HepG2 (cell line): ENCODE results near the gene RREB1. TPM values are rescaled to one million over a fixed set of nuclear protein-coding genes. Genes with fewer than 3 reads are reported as not detected.

Experiments used
- ATAC-seq: fragments of 200-7000 bp; cut with Tn5 transposase; 3 replicates; pipeline ENCODE4 v1.9.1; 2020; ENCODE audit warnings: mild to moderate bottlenecking, moderate library complexity
- BruUV-seq: library from RNA; stranded (reverse); fragments of 400-500 nt; replicated peaks from 2 replicates; lab custom pipeline; 2021; lab: Mats Ljungman, UMichigan
- CTCF ChIA-PET: fragments of 300-600 bp; formaldehyde crosslinking; extraction: SDS; loops from one replicate; lab custom pipeline; 2021; ENCODE audit warnings: low total read pairs, inconsistent platforms, low intra/inter-chr PET ratio; lab: Yijun Ruan, JAX
- POLR2A ChIA-PET: fragments of 350-600 bp; sonication (Branson Sonifier 250); formaldehyde crosslinking; loops from one replicate; lab custom pipeline; 2020; ENCODE audit warnings: antibody characterized with exemption, inconsistent platforms; lab: Yijun Ruan, JAX
- DNase-seq: peaks from one replicate; pipeline ENCODE4 v3.0.0-alpha.2; 2015; ENCODE audit warnings: low spot score
- FAIRE-seq: peaks from 3 replicates; lab custom pipeline; 2011; peaks lifted over from hg19 to GRCh38; lab: Jason Lieb, UNC
- H2AFZ ChIP-seq: one replicate; pipeline ENCODE4 v1.6.1; 2011; ENCODE audit warnings: low read length, inconsistent platforms
- H3K27ac ChIP-seq: fragments of 300-600 bp; 3 replicates; pipeline ENCODE4 v1.8.0; 2011; ENCODE audit warnings: mixed run types, mild to moderate bottlenecking, mixed read lengths, low read length, inconsistent platforms; ENCODE audit not compliant: insufficient read depth; ENCODE audit errors: extremely low read length
- H3K27me3 ChIP-seq, 2 experiments: fragments of 200-600 bp in 1 of 2; 2 replicates in 1 of 2; 3 replicates in 1 of 2; pipeline versions ENCODE4 v1.6.0 to v1.8.0; 2011; ENCODE audit warnings: low read length in 2 of 2, mild to moderate bottlenecking in 2 of 2, moderate library complexity in 2 of 2, inconsistent platforms in 1 of 2; ENCODE audit not compliant: insufficient read depth in 2 of 2, control insufficient read depth in 1 of 2
- H3K36me3 ChIP-seq, 2 experiments: fragments of 200-600 bp in 1 of 2; replicated peaks in 1 of 2; 2 replicates in 1 of 2; 3 replicates in 1 of 2; pipeline versions ENCODE4 v1.5.1 to v1.8.0; 2011; ENCODE audit warnings: low read length in 2 of 2, inconsistent platforms in 1 of 2; ENCODE audit not compliant: insufficient read depth in 2 of 2, control insufficient read depth in 1 of 2
- H3K4me1 ChIP-seq: 2 replicates; pipeline ENCODE4 v1.5.1; 2012; ENCODE audit warnings: low read length, inconsistent platforms; ENCODE audit not compliant: insufficient read depth
- H3K4me2 ChIP-seq: 2 replicates; pipeline ENCODE4 v1.6.0; 2011; ENCODE audit warnings: low read depth, low read length, inconsistent platforms
- H3K4me3 ChIP-seq, 3 experiments: fragments of 200-600 bp in 1 of 3; sonication (generic), shearing (Covaris generic) in 1 of 3; replicated peaks in 1 of 3; 2 replicates each; pipeline ENCODE4 v1.5.1; 2011 to 2016; ENCODE audit warnings: low read length in 3 of 3, inconsistent platforms in 2 of 3, low read depth in 2 of 3, mild to moderate bottlenecking in 2 of 3, control low read depth in 1 of 3, mixed read lengths in 1 of 3; ENCODE audit not compliant: insufficient read depth in 1 of 3
- H3K79me2 ChIP-seq: one replicate; pipeline ENCODE4 v1.6.1; 2011; ENCODE audit warnings: low read length, inconsistent platforms; ENCODE audit not compliant: insufficient read depth
- H3K9ac ChIP-seq: 2 replicates; pipeline ENCODE4 v1.6.0; 2011; ENCODE audit warnings: mild to moderate bottlenecking, low read depth, low read length, inconsistent platforms; ENCODE audit not compliant: insufficient read depth
- H3K9me3 ChIP-seq: 2 replicates; pipeline ENCODE4 v1.5.1; 2012; ENCODE audit warnings: mild to moderate bottlenecking, low read length
- H4K20me1 ChIP-seq: 2 replicates; pipeline ENCODE4 v1.6.0; 2011; ENCODE audit warnings: inconsistent platforms, mild to moderate bottlenecking, low read length, moderate library complexity; ENCODE audit not compliant: insufficient read depth
- JUN ChIP-seq: sonication (generic); formaldehyde crosslinking; IDR thresholded peaks from 2 replicates; pipeline ENCODE4 v1.4.0; 2020; ENCODE audit warnings: mild to moderate bottlenecking, missing genetic modification reagents
- KLF9 ChIP-seq: IDR thresholded peaks from 2 replicates; pipeline ENCODE4 v1.6.1; 2016; ENCODE audit warnings: low read depth
- NBN ChIP-seq: fragments of 450-650 bp; conservative IDR thresholded peaks from 2 replicates; pipeline ENCODE4 v1.6.1; 2017
- SP4 ChIP-seq: sonication (generic); formaldehyde crosslinking; IDR thresholded peaks from 2 replicates; pipeline ENCODE4 v1.8.1; 2023; ENCODE audit warnings: mild to moderate bottlenecking, missing genetic modification reagents
- ZBTB38 ChIP-seq: sonication (generic); formaldehyde crosslinking; IDR thresholded peaks from 2 replicates; pipeline ENCODE4 v1.5.1; 2020; ENCODE audit warnings: mild to moderate bottlenecking, missing genetic modification reagents
- ZNF101 ChIP-seq: sonication (generic); formaldehyde crosslinking; IDR thresholded peaks from 2 replicates; pipeline ENCODE4 v1.4.0; 2020; ENCODE audit warnings: mild to moderate bottlenecking, low read depth, missing genetic modification reagents, borderline replicate concordance
- ZNF432 ChIP-seq: sonication (generic); formaldehyde crosslinking; IDR thresholded peaks from 2 replicates; pipeline ENCODE4 v1.5.0; 2020; ENCODE audit warnings: missing genetic modification reagents, mild to moderate bottlenecking, borderline replicate concordance
- ZNF619 ChIP-seq: sonication (generic); formaldehyde crosslinking; IDR thresholded peaks from 2 replicates; pipeline ENCODE4 v1.4.0; 2020; ENCODE audit warnings: mild to moderate bottlenecking, missing genetic modification reagents
- ZSCAN9 ChIP-seq: IDR thresholded peaks from 2 replicates; pipeline ENCODE4 v1.6.1; 2016; ENCODE audit warnings: borderline replicate concordance
- WGBS: methylation state at CpG from one replicate; pipeline ENCODE4 v1.1.6; 2017; ENCODE audit warnings: low lambda C conversion rate; 5-methylcytosine and 5-hydroxymethylcytosine counted together
- in situ Hi-C: cut with HindIII; loops from 2 replicates; pipeline ENCODE4 v1.10.0; 2017; ENCODE audit warnings: low pct_unique_long_range_greater_than_20kb; ENCODE audit not compliant: extremely low pct_ligation_motif_present
- intact Hi-C: fragments of 100-400 bp; cut with micrococcal nuclease; formaldehyde crosslinking; loops from one replicate; pipeline ENCODE4 v1.10.0; 2022; ENCODE audit not compliant: unreplicated experiment
- polyA plus RNA-seq, 8 experiments: library from polyadenylated mRNA; depleted of rRNA in 3 of 8; stranded (reverse) in 7 of 8; unstranded in 1 of 8; fragments of >200 nt; fragmentation: Illumina TruSeq in 4 of 8; extraction: Trizol in 4 of 8; gene quantifications; 2 replicates each; pipeline versions ENCODE4 v1.2.1 to v1.2.3, GENCODE V29; 2011 to 2016; ENCODE audit warnings: low read depth in 4 of 8, missing spikeins in 1 of 8, mixed read lengths in 1 of 8; ENCODE audit not compliant: insufficient read depth in 1 of 8
- total RNA-seq, 5 experiments: library from RNA; depleted of rRNA; stranded (reverse); fragments of >200 nt; fragmentation: Illumina TruSeq; extraction: Trizol; gene quantifications; 2 replicates each; pipeline ENCODE4 v1.2.3, GENCODE V29; 2016; ENCODE audit warnings: low read depth in 1 of 5
- TF ChIP-seq, protein P1 (sequence below): sonication (generic); formaldehyde crosslinking; IDR thresholded peaks from 2 replicates; pipeline ENCODE4 v1.4.0; 2020; ENCODE audit warnings: mild to moderate bottlenecking, low read depth, missing genetic modification reagents

The RREB1 gene
- total and polyA plus RNA-seq, 2 of the 13 experiments (the other 11 are each of a cell fraction or from before 2014, with no cell fraction given), result 6.1 to 23.2 TPM

DNA sequence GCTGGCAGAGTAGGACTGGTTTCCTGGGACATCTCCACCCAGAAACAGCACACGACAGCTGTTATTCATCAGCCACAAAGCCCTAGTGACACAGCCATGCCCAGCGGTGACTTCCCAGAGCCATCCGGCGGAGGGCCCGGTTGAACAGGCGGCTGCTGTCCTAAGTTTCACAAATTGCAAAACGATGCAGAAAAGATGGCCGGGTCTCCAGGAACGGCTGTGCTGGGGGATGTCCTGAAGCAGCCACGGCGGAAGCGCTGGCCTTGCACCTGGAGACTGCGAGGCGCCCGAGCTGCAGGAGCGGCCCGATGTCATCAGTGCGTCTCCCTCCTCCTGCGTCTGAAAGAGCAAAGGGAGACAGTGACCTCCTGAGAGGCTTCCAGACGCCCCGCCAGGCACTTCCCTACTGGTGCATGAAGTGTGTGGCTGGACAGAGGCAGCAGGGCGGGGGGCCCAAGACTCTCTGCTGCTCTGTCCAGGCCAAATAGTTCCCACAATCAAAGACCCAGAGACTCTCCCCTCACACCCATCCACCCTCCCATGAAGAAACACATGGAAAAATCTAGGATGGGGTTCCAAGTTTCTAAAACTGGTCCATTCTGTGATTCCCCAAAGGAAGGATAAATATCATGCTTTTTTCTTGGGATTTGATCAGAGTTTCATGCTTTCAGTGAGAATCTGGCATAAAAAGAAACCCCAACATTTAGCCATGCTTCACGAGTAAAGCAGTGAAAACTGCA lies 161.2 kb downstream of the RREB1 start:
- CTCF ChIA-PET, result no interaction called here

More for the DNA sequence above, 161.2 kb downstream of the RREB1 start:
- ATAC-seq, result no peak
- no peak for DNase-seq
- Histone ChIP-seq H2AFZ (no peak overlapping the region), H3K79me2 (no peaks in the 10 kb centered on the region), H4K20me1 (no peaks in the 10 kb centered on the region), H3K27ac (no peak overlapping the region), H3K4me3 (no peak overlapping the region), H3K36me3 (no peaks in the 10 kb centered on the region), H3K4me2 (no peak overlapping the region), H3K4me1 (peaks cover 53% of the 10 kb centered on the region), H3K27me3 (no peaks in the 10 kb centered on the region), H3K9me3 (no peaks in the 10 kb centered on the region), H3K9ac (no peak overlapping the region)
- no TSS peak for BruUV-seq
- in situ Hi-C loops, result no loop called here
- intact Hi-C loops, result no loop called here
- no peak for FAIRE-seq
- no peak for TF ChIP-seq ZSCAN9
- no peak for TF ChIP-seq KLF9 (CRISPR knock-in tag)
- TF ChIP-seq JUN (CRISPR knock-in tag), result no peak
- TF ChIP-seq, protein P1, sequence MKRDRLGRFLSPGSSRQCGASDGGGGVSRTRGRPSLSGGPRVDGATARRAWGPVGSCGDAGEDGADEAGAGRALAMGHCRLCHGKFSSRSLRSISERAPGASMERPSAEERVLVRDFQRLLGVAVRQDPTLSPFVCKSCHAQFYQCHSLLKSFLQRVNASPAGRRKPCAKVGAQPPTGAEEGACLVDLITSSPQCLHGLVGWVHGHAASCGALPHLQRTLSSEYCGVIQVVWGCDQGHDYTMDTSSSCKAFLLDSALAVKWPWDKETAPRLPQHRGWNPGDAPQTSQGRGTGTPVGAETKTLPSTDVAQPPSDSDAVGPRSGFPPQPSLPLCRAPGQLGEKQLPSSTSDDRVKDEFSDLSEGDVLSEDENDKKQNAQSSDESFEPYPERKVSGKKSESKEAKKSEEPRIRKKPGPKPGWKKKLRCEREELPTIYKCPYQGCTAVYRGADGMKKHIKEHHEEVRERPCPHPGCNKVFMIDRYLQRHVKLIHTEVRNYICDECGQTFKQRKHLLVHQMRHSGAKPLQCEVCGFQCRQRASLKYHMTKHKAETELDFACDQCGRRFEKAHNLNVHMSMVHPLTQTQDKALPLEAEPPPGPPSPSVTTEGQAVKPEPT (CRISPR knock-in tag), result no peak
- TF ChIP-seq SP4 (CRISPR knock-in tag), result no peak
- no peak for TF ChIP-seq ZBTB38 (CRISPR knock-in tag)
- TF ChIP-seq NBN, result no peak
- TF ChIP-seq ZNF619, result no peak
- no peak for TF ChIP-seq ZNF432
- no peak for TF ChIP-seq ZNF101
- POLR2A ChIA-PET, result no interaction called here
- WGBS, result 98% methylated on average over 22 of the region's 23 CpGs
